ENCODE data around the gene DYSF. TPM values are rescaled to one million over a fixed set of nuclear protein-coding genes. Genes with fewer than 3 reads are reported as not detected.
A peak's percentile ranks its signal among the peaks of the same experiment; 100 is the strongest.

The DYSF gene
- polyA plus RNA-seq, 1 of the 3 experiments (the other 2 are of a cell fraction): 0.10 TPM

DNA sequence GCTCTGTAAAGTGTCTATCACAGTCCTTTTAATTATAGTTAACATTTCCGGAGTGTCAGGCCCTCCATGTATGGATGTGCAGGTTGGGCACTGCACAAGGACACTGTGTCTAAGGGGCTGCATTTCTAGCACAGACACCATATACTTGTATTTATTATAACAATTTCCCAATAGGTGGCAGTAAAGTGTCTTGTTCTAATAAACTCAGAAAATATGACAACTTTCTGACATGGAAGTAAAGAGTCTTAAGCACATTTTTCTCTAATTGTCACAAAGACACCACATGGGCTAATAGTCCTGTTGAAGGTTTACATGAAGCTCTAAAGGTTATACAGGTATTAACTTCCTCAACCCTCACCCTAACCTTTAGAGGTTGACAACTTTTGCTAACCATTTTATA lies 156.6 kb downstream of the DYSF start:
- Histone ChIP-seq H3K27ac (ENCODE audit: low read depth in 2 of 2, low read length in 1 of 2) (no peak overlapping the region), H3K9ac (no peak overlapping the region), H2AFZ (ENCODE audit: low read depth) (no peak overlapping the region), H3K36me3 (replicated peaks in 1 of 2; ENCODE audit: control insufficient read depth in 1 of 2, insufficient read depth in 2 of 2, low read length in 1 of 2) (no peaks in the 10 kb centered on the region), H3K27me3 (ENCODE audit: insufficient read depth) (no peaks in the 10 kb centered on the region), H3K4me1 (ENCODE audit: control insufficient read depth in 1 of 2, insufficient read depth in 2 of 2, low read depth in 1 of 2, low read length in 1 of 2) (peaks cover 0 to 5% of the 10 kb centered on the region in 2 experiments; a peak in 1 of 4 replicates), H3K9me2 (no peaks in the 10 kb centered on the region), H3K4me3 (ENCODE audit: low read depth in 2 of 2, low read length in 1 of 2) (no peak overlapping the region), H3K4me2 (no peak overlapping the region), H3F3A (replicated peaks; ENCODE audit: insufficient read depth) (no peaks in the 10 kb centered on the region), H4K20me1 (ENCODE audit: insufficient read depth) (no peaks in the 10 kb centered on the region), H3K9me3 (no peaks in the 10 kb centered on the region), H3K79me2 (ENCODE audit: insufficient read depth) (no peaks in the 10 kb centered on the region)
- WGBS (ENCODE audit: low lambda C conversion rate): 33% methylated on average over 1 of the region's 1 CpG
- POLR2A ChIA-PET: no interaction called here
- CTCF ChIA-PET: interaction anchor here (0.6 to 2.9 kb wide), 21 partner anchors 9 to 541 kb away, joined by 3 to 26 read pairs (median 3); no protein-coding TSS in a partner anchor
- peak; percentile 56 for DNase-seq
- TF ChIP-seq SMC3 (IDR thresholded peaks at IDR 0.05; ENCODE audit: low read depth, low read length) (peak; percentile 36), RAD21 (IDR thresholded peaks at IDR 0.05; ENCODE audit: low read length) (peak; percentile 63), JUND (IDR thresholded peaks at IDR 0.05) (no peak)
- TF ChIP-seq, protein P1, sequence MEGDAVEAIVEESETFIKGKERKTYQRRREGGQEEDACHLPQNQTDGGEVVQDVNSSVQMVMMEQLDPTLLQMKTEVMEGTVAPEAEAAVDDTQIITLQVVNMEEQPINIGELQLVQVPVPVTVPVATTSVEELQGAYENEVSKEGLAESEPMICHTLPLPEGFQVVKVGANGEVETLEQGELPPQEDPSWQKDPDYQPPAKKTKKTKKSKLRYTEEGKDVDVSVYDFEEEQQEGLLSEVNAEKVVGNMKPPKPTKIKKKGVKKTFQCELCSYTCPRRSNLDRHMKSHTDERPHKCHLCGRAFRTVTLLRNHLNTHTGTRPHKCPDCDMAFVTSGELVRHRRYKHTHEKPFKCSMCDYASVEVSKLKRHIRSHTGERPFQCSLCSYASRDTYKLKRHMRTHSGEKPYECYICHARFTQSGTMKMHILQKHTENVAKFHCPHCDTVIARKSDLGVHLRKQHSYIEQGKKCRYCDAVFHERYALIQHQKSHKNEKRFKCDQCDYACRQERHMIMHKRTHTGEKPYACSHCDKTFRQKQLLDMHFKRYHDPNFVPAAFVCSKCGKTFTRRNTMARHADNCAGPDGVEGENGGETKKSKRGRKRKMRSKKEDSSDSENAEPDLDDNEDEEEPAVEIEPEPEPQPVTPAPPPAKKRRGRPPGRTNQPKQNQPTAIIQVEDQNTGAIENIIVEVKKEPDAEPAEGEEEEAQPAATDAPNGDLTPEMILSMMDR (IDR thresholded peaks at IDR 0.05): peak; percentile 51

DNA sequence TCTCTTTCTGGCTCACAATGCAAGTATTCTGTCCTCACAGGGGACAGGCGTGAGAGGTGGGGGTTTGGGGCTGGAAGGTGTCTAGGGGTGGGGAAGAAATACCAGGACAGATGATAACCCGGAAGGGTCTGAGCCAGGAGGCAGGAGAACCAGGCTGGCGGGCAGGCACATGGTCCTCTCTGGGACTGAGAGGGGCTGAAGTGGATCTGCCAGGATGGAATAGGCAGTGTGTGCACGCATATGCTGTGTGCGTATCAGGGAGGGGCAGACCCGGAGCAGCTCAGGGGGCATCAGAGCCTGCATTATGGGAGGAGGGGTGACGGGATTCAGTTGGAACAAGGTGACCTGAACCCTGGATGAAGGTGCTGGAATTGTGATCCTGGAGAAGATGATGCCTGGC lies 157.3 kb downstream of the DYSF start:
- WGBS (ENCODE audit: low lambda C conversion rate): 65% methylated on average over 7 of the region's 7 CpGs
- no peak overlapping the region for H2AFZ ChIP-seq (ENCODE audit: low read depth)
- H3K4me2 ChIP-seq: no peak overlapping the region
- no peaks in the 10 kb centered on the region for H4K20me1 ChIP-seq (ENCODE audit: insufficient read depth)
- no peaks in the 10 kb centered on the region for H3K79me2 ChIP-seq (ENCODE audit: insufficient read depth)
- DNase-seq: peak; percentile 11
- H3K9ac ChIP-seq: no peak overlapping the region
- no peaks in the 10 kb centered on the region for H3K36me3 ChIP-seq (replicated peaks in 1 of 2; ENCODE audit: control insufficient read depth in 1 of 2, insufficient read depth in 2 of 2, low read length in 1 of 2)
- ChIA-PET POLR2A (no interaction called here), CTCF (interaction anchor here (0.6 to 2.9 kb wide), 17 partner anchors 8 to 540 kb away, joined by 3 to 26 read pairs (median 4); no protein-coding TSS in a partner anchor)
- no peaks in the 10 kb centered on the region for H3K9me2 ChIP-seq
- H3K9me3 ChIP-seq: no peaks in the 10 kb centered on the region
- no peak overlapping the region for H3K27ac ChIP-seq (ENCODE audit: low read depth in 2 of 2, low read length in 1 of 2)
- no peaks in the 10 kb centered on the region; a peak in 1 of 4 replicates for H3K4me1 ChIP-seq (ENCODE audit: control insufficient read depth in 1 of 2, insufficient read depth in 2 of 2, low read depth in 1 of 2, low read length in 1 of 2)
- H3K27me3 ChIP-seq (ENCODE audit: insufficient read depth): no peaks in the 10 kb centered on the region
- H3K4me3 ChIP-seq (ENCODE audit: low read depth in 2 of 2, low read length in 1 of 2): no peak overlapping the region
- TF ChIP-seq, protein P2, sequence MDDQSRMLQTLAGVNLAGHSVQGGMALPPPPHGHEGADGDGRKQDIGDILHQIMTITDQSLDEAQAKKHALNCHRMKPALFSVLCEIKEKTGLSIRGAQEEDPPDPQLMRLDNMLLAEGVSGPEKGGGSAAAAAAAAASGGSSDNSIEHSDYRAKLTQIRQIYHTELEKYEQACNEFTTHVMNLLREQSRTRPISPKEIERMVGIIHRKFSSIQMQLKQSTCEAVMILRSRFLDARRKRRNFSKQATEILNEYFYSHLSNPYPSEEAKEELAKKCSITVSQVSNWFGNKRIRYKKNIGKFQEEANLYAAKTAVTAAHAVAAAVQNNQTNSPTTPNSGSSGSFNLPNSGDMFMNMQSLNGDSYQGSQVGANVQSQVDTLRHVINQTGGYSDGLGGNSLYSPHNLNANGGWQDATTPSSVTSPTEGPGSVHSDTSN (IDR thresholded peaks at IDR 0.05): no peak
- TF ChIP-seq CHD2 (IDR thresholded peaks at IDR 0.05; ENCODE audit: low read length, partially characterized antibody): no peak
- TF ChIP-seq RFX5 (IDR thresholded peaks at IDR 0.05; ENCODE audit: low read length): no peak
- no peak for TF ChIP-seq SMC3 (IDR thresholded peaks at IDR 0.05; ENCODE audit: low read depth, low read length)
- no peak for TF ChIP-seq FOSL2 (IDR thresholded peaks at IDR 0.05; ENCODE audit: borderline replicate concordance, low read depth)
- no peak for TF ChIP-seq RXRA (IDR thresholded peaks at IDR 0.05; ENCODE audit: borderline replicate concordance, low read depth)
- no peak for TF ChIP-seq GABPA (IDR thresholded peaks at IDR 0.05; ENCODE audit: low read depth)
- TF ChIP-seq, protein P3, sequence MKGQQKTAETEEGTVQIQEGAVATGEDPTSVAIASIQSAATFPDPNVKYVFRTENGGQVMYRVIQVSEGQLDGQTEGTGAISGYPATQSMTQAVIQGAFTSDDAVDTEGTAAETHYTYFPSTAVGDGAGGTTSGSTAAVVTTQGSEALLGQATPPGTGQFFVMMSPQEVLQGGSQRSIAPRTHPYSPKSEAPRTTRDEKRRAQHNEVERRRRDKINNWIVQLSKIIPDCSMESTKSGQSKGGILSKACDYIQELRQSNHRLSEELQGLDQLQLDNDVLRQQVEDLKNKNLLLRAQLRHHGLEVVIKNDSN (IDR thresholded peaks at IDR 0.05; ENCODE audit: borderline replicate concordance, low read depth): no peak
- TF ChIP-seq TEAD4 (IDR thresholded peaks at IDR 0.05; ENCODE audit: borderline replicate concordance, insufficient read depth): no peak
- TF ChIP-seq, protein P4, sequence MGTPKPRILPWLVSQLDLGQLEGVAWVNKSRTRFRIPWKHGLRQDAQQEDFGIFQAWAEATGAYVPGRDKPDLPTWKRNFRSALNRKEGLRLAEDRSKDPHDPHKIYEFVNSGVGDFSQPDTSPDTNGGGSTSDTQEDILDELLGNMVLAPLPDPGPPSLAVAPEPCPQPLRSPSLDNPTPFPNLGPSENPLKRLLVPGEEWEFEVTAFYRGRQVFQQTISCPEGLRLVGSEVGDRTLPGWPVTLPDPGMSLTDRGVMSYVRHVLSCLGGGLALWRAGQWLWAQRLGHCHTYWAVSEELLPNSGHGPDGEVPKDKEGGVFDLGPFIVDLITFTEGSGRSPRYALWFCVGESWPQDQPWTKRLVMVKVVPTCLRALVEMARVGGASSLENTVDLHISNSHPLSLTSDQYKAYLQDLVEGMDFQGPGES (IDR thresholded peaks at IDR 0.05; ENCODE audit: low read depth, low read length): no peak
- H3F3A ChIP-seq (replicated peaks; ENCODE audit: insufficient read depth): no peaks in the 10 kb centered on the region
